ENCODE results near the gene KLF11. TPM values are rescaled to one million over a fixed set of nuclear protein-coding genes. Genes with fewer than 3 reads are reported as not detected.

KLF11 gene
- total and polyA plus RNA-seq, 2 of the 8 experiments (the other 6 are each of a cell fraction or from before 2014, with no cell fraction given): 6.4 to 10.1 TPM

DNA sequence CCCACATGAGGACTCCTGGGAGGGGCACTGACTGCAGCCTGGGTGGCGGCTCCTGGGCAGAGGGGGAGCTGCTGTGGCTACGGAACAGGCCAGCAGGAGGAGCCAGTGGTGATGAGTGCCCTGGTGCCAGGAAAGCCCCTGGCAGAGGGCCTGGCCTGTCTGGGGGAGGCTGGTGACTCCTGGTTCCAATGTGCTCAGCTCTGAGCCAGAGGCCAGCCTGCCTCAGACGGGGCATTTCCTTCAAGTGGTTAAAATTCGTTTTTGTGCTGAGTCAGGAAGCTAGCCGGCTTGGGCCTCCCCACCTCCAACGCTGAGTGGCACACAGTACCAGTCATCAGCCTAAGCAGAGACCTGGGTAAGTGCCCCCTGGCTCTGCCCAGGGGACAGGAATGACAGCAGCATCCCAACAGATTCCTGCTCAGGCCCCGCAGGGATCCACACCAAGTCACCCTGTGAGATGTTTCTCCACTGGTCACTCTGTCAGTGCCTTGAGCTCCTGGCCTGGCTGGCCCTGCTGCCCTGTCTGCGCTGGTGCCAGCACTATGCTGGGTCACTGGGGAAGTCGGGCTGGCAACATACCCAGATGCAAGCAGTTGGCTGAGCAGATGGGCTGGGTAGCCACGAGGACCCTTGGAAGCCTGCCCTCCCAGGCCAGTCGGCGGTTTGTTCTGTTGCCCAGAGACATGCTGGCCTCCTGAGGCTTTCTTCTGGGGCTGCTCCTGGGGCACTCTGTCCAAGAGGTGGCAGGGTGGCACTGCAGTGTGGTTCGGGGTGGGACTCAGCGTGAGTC, 7.1 kb upstream of the KLF11 start:
- no peaks in the 10 kb centered on the region for H3K79me2 ChIP-seq (ENCODE audit: control insufficient read depth in 1 of 2, insufficient read depth in 2 of 2, low read length in 2 of 2)
- H2BK15ac ChIP-seq (ENCODE audit: low read length): no peak overlapping the region
- FAIRE-seq: no peak
- H3K56ac ChIP-seq (replicated peaks; ENCODE audit: insufficient read length, low read depth, low read length): no peak overlapping the region
- H3K9ac ChIP-seq (replicated peaks in 1 of 4; ENCODE audit: extremely low read depth in 1 of 4, low read depth in 3 of 4, low read length in 3 of 4): no peak overlapping the region
- no peaks in the 10 kb centered on the region for H3K23me2 ChIP-seq (ENCODE audit: low read depth, low read length)
- H3K27ac ChIP-seq (ENCODE audit: low read depth, low read length): no peak overlapping the region
- H2BK20ac ChIP-seq (ENCODE audit: low read length): no peak overlapping the region
- H3K4ac ChIP-seq (replicated peaks; ENCODE audit: insufficient read length, low read depth, low read length): no peak overlapping the region
- H2BK120ac ChIP-seq (replicated peaks; ENCODE audit: low read depth, low read length): no peak overlapping the region
- no peak overlapping the region for H3K14ac ChIP-seq (ENCODE audit: insufficient read length)
- H3K27me3 ChIP-seq (replicated peaks in 1 of 4; ENCODE audit: control insufficient read depth in 3 of 4, extremely low read depth in 1 of 4, insufficient read depth in 3 of 4, low read length in 3 of 4): peaks cover 0 to 6% (median 3%) of the 10 kb centered on the region in 4 experiments; a peak in 4 of 7 replicates
- no peaks in the 10 kb centered on the region for H3K79me1 ChIP-seq (ENCODE audit: low read depth, low read length)
- no peaks in the 10 kb centered on the region for H4K20me1 ChIP-seq (replicated peaks in 1 of 2; ENCODE audit: control insufficient read depth in 1 of 2, insufficient read depth in 2 of 2, low read length in 2 of 2)
- H3K9me3 ChIP-seq (ENCODE audit: insufficient read depth in 2 of 2, low read depth in 1 of 2, low read length in 1 of 2): no peaks in the 10 kb centered on the region
- H3K4me3 ChIP-seq (ENCODE audit: extremely low read depth in 1 of 4, insufficient read depth in 2 of 4, low read depth in 3 of 4, low read length in 4 of 4): no peak overlapping the region
- H3K23ac ChIP-seq (ENCODE audit: insufficient read length): no peak overlapping the region
- no peak overlapping the region for H4K91ac ChIP-seq (replicated peaks; ENCODE audit: insufficient read length, low read length)
- no peak overlapping the region for H4K5ac ChIP-seq (ENCODE audit: insufficient read length, low read depth, low read length)
- H3K36me3 ChIP-seq (ENCODE audit: control insufficient read depth in 2 of 4, insufficient read depth in 4 of 4, low read length in 3 of 4): no peaks in the 10 kb centered on the region
- DNase-seq (ENCODE audit: low read depth in 1 of 2, low spot score in 2 of 2): no peak
- H2BK12ac ChIP-seq (ENCODE audit: low read depth, low read length): no peak overlapping the region
- H2BK5ac ChIP-seq (ENCODE audit: low read depth, low read length): no peak overlapping the region
- H3K18ac ChIP-seq (ENCODE audit: extremely low read depth, low read length): no peak overlapping the region
- H2AK5ac ChIP-seq (ENCODE audit: low read depth, low read length): no peak overlapping the region
- 83% methylated on average over 13 of the region's 14 CpGs; no CpG with 5 or more reads in 1 of the 2 experiments for WGBS, 2 experiments (ENCODE audit: extremely low coverage in 1 of 2, insufficient coverage in 1 of 2, insufficient read length in 1 of 2, insufficient replicate concordance in 2 of 2, low coverage in 1 of 2, low lambda C conversion rate in 2 of 2, missing lambda C conversion rate in 1 of 2)
- H2AFZ ChIP-seq (ENCODE audit: low read length): no peak overlapping the region
- ChIA-PET POLR2A (ENCODE audit: partially characterized antibody) (interaction anchor here (1.7 kb wide), 1 partner anchor 11 kb away, joined by 6 read pairs; no protein-coding TSS in a partner anchor), CTCF (ENCODE audit: partially characterized antibody) (interaction anchor here (0.8 to 3.3 kb wide), 17 partner anchors 10 to 237 kb away, joined by 3 to 42 read pairs (median 4); no protein-coding TSS in a partner anchor)
- H3K4me1 ChIP-seq (replicated peaks in 1 of 4; ENCODE audit: control insufficient read depth in 3 of 4, insufficient read depth in 4 of 4, low read length in 3 of 4): no peaks in the 10 kb centered on the region; a peak in 1 of 7 replicates
- H4K8ac ChIP-seq (ENCODE audit: extremely low read depth, insufficient read depth, low read length): no peak overlapping the region; the same call in 1 of the 2 replicates
- no peak overlapping the region for H3K4me2 ChIP-seq (ENCODE audit: insufficient read depth in 1 of 2, low read depth in 2 of 2, low read length in 2 of 2)
- no peak for TF ChIP-seq USF2 (IDR thresholded peaks at IDR 0.05; ENCODE audit: low read length)
- no peak for TF ChIP-seq SIN3A (conservative IDR thresholded peaks at IDR 0.05 in 1 of 2, IDR thresholded peaks at IDR 0.05 in 1 of 2; ENCODE audit: low read depth in 1 of 2, low read length in 2 of 2)
- TF ChIP-seq TAF7 (optimal IDR thresholded peaks at IDR 0.05; ENCODE audit: borderline replicate concordance, low read depth, low read length): no peak
- no peak for TF ChIP-seq POU5F1 (IDR thresholded peaks at IDR 0.05; ENCODE audit: low read depth, low read length)
- no peak for TF ChIP-seq SP4 (IDR thresholded peaks at IDR 0.05; ENCODE audit: low read length)
- peak; percentile 60 to 76 (median 70) for TF ChIP-seq CTCF (IDR thresholded peaks at IDR 0.05; ENCODE audit: control extremely low read depth in 1 of 3, insufficient read depth in 1 of 3, low read depth in 1 of 3, low read length in 3 of 3)
- peak; percentile 16; the same call in 1 of the 2 replicates for TF ChIP-seq MAFK (IDR thresholded peaks at IDR 0.05; ENCODE audit: low read depth, low read length)
- TF ChIP-seq ZNF274 (IDR thresholded peaks at IDR 0.05; ENCODE audit: borderline replicate concordance, extremely low read depth, low read length): no peak
